Measurements from ENCODE around the gene CMTM1. TPM values are rescaled to one million over a fixed set of nuclear protein-coding genes. Genes with fewer than 3 reads are reported as not detected.

CMTM1 gene
- total RNA-seq, 1 experiment from 2014 or later: 2.6 TPM

GRCh38 chr16:66614161-66614802 is 48.0 kb downstream of the CMTM1 start:
- H3K4me1 ChIP-seq (ENCODE audit: insufficient read depth, low read length): peaks cover 9% of the 10 kb centered on the region; the same call in 1 of the 2 replicates
- H3K9ac ChIP-seq (ENCODE audit: extremely low read depth, insufficient read length, low read length): no peak overlapping the region
- no peak overlapping the region for H3K4ac ChIP-seq (ENCODE audit: low read depth, low read length)
- H3K27me3 ChIP-seq (ENCODE audit: insufficient read depth, low read length): no peaks in the 10 kb centered on the region
- H3T11ph ChIP-seq (ENCODE audit: low read length): no peak overlapping the region
- no peak overlapping the region for H2BK20ac ChIP-seq (ENCODE audit: low read depth, low read length, poor library complexity, severe bottlenecking)
- Mint-ChIP-seq H3K9me3 (no peaks in the 10 kb centered on the region; a peak in 1 of 5 replicates), H3K4me3 (no peak overlapping the region), H3K27me3 (ENCODE audit: low read depth) (no peaks in the 10 kb centered on the region; the same call in 1 of the 2 replicates), H3K36me3 (ENCODE audit: insufficient read depth in 1 of 3, low read depth in 3 of 3) (peaks cover 40 to 73% (median 73%) of the 10 kb centered on the region in 3 experiments), H3K27ac (no peak overlapping the region), H3K4me1 (peaks cover 37 to 40% of the 10 kb centered on the region in 2 experiments)
- DNase-seq: no peak
- no peaks in the 10 kb centered on the region for H3K23me2 ChIP-seq (ENCODE audit: insufficient read length, low read depth, low read length, poor library complexity, severe bottlenecking)
- H3K79me2 ChIP-seq (ENCODE audit: insufficient read depth, low read length): no peaks in the 10 kb centered on the region
- WGBS (ENCODE audit: extremely low coverage, insufficient read length, low lambda C conversion rate): no CpG with 5 or more reads among the region's 12 CpGs
- H4K20me1 ChIP-seq (ENCODE audit: control insufficient read depth, insufficient read depth, insufficient read length): no peaks in the 10 kb centered on the region
- no peak overlapping the region for H3K27ac ChIP-seq (ENCODE audit: insufficient read length, low read depth, low read length)
- H3K79me1 ChIP-seq (ENCODE audit: insufficient read depth, low read depth, low read length, poor library complexity, severe bottlenecking): no peaks in the 10 kb centered on the region
- H4K5ac ChIP-seq (ENCODE audit: insufficient read length, low read depth, low read length): no peak overlapping the region
- H3K14ac ChIP-seq (ENCODE audit: insufficient read depth, low read length): no peak overlapping the region
- H3K18ac ChIP-seq (ENCODE audit: insufficient read length, low read depth, low read length): no peak overlapping the region
- no peak for TF ChIP-seq CTCF (conservative IDR thresholded peaks at IDR 0.05)
- H3K4me2 ChIP-seq (ENCODE audit: insufficient read depth, insufficient read length, low read length): no peak overlapping the region
- H3K56ac ChIP-seq (ENCODE audit: insufficient read length, low read depth, low read length): no peak overlapping the region
- no peak overlapping the region for H2BK120ac ChIP-seq (ENCODE audit: low read depth, low read length, poor library complexity, severe bottlenecking)
- H3K9me3 ChIP-seq (ENCODE audit: control insufficient read depth, low read depth, low read length): no peaks in the 10 kb centered on the region
- no peak overlapping the region for H2AFZ ChIP-seq (ENCODE audit: low read length)
- no peak overlapping the region for H2AK5ac ChIP-seq (ENCODE audit: insufficient read length, low read length)
- H2BK15ac ChIP-seq (ENCODE audit: low read depth, low read length): no peak overlapping the region
- no peak overlapping the region for H4K91ac ChIP-seq (ENCODE audit: insufficient read length, low read depth, low read length)
- H4K8ac ChIP-seq (replicated peaks; ENCODE audit: insufficient read length, low read depth, low read length): no peak overlapping the region
- H2BK5ac ChIP-seq (ENCODE audit: insufficient read length, low read length): no peak overlapping the region
- no peak overlapping the region for H2BK12ac ChIP-seq (ENCODE audit: insufficient read length, low read depth, low read length)
- H3K23ac ChIP-seq (ENCODE audit: insufficient read length, low read depth, low read length): no peak overlapping the region

All from H9 (cell line).